ENCODE data around the gene FUT6.
"Not testable (repeated sequence)": the region's sequence is repeated elsewhere in the genome, so short reads cannot be mapped to it uniquely, and the experiment has no call there.

FUT6 gene, protein sequence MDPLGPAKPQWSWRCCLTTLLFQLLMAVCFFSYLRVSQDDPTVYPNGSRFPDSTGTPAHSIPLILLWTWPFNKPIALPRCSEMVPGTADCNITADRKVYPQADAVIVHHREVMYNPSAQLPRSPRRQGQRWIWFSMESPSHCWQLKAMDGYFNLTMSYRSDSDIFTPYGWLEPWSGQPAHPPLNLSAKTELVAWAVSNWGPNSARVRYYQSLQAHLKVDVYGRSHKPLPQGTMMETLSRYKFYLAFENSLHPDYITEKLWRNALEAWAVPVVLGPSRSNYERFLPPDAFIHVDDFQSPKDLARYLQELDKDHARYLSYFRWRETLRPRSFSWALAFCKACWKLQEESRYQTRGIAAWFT

DNA sequence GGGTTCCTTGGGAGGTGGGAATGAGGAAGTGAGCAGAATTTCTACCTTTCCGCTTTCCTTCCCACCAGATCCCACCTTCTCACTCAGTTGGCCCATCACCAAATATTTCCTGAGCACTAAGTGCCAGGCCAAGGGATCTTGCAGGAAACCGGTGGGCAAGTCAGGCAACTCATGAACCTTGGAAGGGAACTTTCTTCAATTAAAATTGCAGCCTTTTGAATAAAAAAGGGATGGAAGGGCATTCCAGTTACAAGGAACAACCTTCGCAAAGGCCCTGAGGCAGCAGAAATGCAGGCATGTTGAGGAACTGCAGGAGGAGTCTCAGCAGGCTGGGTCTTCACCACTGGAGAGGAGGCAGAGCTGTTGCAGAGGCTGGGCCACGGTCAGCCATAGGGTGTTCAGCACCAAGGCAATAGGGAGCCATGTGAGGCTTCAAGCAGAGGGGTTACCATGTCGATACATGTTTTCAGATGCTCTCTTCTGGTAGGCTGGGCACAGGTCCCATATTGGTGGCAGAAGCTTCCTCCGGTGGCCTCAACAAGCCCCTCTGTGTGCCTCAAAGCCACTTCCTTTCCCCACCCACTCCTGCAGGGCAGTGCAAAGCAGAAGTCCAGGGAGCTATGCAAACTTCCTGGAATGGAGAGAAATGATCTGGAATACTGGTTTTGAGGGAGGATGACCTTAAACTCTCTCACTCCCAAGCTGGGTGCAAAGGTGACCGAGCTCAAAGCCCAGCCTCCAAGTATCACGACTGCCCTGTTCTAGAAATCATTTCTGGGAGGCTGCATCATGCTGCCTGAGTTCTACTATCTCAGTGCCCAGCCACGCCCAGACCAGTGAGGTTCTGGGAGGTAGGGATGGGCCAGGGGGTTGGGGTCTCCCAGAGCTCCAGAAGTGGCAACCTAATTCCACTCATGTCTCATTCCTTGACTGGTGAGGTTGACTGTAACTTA, at the start of gene FUT6:
Gene FUT6, minus strand, starts transcription at position 638 of the 953 bp plus-strand sequence. CDS start 7,135 bp downstream, outside the sequence.
- DNase-seq (ENCODE audit: low spot score): no peak

DNA sequence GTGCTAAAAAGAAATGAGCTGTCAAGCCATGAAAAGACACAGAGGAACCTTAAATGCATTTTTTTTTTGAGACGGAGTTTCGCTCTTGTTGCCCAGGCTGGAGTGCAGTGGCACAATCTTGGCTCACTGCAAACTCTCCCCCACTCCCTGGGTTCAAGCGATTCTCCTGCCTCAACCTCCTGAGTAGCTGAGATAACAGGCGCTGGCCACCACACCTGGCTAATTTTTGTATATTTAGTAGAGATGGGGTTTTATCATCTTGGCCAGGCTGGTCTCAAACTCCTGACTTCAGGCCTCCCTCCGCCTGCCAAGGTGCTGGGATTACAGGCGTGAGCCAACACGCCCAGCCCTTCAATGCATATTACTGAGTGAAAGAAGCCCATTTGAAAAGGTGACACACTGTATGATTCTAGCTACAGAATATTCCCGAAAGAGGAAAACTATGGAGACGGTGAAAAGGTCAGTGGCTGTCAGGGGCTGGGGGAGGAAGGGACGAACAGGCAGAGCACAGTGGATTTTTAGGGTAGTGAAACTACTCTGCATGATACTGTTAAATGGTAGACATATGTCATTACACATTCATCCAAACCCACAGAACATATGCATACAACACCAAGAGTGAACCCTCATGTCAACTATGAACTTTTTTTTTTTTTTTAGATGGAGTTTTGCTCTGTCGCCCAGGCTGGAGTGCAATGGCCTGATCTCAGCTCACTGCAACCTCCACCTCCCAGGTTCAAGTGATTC, 44.7 kb upstream of the FUT6 start:
- DNase-seq (ENCODE audit: low spot score): not testable (repeated sequence)

- DNase-seq (ENCODE audit: low spot score): not testable (repeated sequence)
Observed at GRCh38 chr19:5883157-5883873, 43.8 kb upstream of the FUT6 start.

GRCh38 chr19:5882421-5882968, 43.0 kb upstream of the FUT6 start:
- DNase-seq (ENCODE audit: low spot score): no peak

DNA sequence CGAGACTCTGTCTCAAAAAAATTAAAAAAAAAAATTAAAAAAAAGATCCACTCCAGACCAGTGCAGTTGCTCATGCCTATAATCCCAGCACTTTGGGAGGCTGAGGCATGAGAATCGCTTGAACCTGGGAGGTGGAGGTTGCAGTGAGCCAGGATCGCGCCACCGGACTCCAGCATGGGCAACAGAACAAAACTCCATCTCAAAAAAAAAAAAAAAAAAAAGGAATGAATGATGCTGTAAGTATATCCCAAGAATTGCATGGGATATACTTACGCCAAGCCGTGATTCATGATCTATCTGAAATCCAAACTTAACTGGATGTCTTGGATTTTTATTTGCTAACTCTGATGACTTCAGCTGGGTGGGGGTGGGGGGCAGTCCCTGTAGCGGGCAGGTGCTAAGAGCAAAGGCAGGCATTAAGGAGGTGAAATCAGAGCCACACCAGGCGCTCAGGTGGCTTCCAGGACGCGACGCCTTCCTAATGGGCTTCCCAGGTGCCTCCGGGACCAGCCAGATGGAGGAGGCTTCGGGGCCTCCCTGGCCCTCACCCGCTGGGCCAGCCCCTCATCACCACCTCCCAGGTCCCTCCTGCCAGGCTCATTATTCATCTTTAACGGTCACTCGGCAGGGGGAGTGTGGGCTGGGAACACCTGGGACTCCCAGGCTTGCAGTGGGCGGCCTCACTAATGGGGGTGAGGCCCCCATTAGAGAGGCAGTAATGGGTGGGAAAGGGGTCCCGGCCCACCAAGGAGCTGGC, 42.2 kb upstream of the FUT6 start:
- DNase-seq (ENCODE audit: low spot score): no peak

DNA sequence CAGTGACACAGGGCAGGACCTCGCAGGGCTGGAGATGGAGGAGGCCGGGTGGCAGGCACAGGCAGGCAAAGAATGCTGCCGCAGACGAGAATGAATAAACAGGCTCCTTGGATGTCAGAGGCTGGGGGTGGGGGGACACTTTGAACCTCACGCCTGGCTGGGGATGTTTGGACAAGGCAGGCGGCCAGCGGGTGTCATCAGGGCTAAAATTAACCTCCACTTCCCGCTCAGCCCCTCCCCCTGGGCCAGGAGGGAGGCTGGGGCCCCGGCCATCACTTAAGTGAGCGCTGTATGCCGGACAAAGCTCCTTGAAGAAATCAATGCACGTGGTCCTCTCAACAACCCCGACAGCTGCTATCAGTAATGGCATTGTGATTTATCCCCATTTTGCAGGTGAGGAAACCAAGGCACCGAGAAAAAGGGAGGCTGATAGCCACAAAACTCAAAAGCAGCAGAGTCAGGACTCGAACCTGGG, 41.1 kb upstream of the FUT6 start:
- no peak for DNase-seq (ENCODE audit: low spot score)

GRCh38 chr19:5880196-5880595, 40.7 kb upstream of the FUT6 start:
- DNase-seq (ENCODE audit: low spot score): no peak

GRCh38 chr19:5877882-5878281, 38.4 kb upstream of the FUT6 start:
- no peak for DNase-seq (ENCODE audit: low spot score)

DNA sequence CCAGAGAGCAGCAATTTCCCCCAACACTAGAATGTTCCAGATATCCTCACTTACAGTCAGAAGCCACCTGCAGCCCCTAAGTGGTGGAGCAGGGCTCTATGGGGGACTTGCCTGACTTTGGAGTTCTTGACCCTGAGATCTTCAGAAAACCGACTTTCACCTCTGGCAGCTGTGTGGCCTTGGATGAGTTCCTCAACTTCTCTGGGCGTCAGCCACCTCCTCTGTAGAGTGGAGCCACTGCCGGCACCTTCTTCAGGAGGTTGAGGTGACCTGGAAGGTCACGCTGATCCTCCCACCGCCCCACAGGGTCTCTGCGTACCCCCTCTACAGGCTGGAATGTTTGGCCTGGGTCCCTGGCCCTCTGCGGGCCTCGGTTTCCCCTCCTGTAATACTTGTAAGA, 37.9 kb upstream of the FUT6 start:
- no peak for DNase-seq (ENCODE audit: low spot score)

DNA sequence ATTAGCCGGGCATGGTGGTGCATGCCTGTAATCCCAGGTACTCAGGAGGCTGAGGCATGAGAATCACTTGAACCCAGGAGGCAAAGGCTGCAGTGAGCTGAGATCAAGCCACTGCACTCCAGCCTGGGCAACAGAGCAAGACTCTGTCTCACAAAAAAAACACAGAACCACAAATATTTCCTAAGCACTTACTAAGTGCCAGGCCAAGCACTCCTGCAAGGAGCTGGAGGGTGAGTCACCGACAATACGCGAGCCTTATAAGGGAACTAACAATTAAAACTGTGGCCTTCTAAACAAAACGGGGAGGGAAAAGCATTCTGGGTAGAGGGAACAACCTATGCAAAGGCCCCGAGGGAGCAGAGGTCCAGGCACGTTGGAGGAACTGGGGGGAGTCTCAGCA, 35.0 kb upstream of the FUT6 start:
- not testable (repeated sequence) for DNase-seq (ENCODE audit: low spot score)

GRCh38 chr19:5873617-5874199, 34.2 kb upstream of the FUT6 start:
- DNase-seq (ENCODE audit: low spot score): no peak

GRCh38 chr19:5870986-5871394, 31.5 kb upstream of the FUT6 start:
- DNase-seq (ENCODE audit: low spot score): no peak

DNA sequence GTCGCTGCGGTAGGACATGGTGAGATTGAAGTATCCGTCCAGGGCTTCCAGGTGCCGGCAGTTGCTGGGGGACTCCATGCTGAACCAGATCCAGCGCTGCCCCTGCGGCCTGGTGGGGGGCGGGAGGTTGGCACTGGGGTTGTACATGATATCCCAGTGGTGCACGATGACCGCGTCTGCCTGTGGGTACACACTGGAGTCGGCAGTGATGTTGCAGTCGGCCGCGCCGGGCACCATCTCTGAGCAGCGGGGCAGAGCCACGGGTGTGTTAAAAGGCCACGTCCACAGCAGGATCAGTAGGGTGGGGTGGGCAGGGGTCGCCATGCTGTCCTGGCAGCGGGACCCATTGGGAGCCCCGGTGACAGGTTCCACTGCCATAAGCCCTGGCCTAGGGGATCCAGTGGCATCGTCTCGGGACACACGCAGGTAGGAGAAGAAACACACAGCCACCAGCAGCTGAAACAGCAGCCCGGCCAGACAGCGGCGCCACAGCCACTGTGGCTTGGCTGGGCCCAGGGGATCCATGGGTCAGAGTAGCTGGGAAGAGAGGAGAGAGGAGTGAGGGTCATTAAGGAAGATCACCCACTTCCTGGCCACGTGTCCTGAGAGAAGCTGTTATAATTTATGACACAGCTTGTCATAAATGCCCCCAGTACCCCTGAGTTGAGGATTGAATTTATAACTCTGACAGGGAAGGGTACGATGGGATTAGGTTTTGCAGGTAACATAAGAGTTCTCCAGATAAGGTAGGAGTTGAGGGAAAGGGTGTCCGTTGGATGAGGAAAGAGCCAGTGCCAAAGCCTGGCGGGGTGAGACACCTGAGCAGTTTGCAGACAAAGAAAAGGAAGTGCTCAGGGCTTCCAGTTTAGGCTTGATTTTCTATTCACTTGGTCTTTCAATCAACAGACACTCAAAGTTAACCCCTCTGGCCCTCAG, 28.0 kb upstream of the FUT6 start:
- no peak for DNase-seq (ENCODE audit: low spot score)

GRCh38 chr19:5865772-5866171, 26.3 kb upstream of the FUT6 start:
- no peak for DNase-seq (ENCODE audit: low spot score)

DNA sequence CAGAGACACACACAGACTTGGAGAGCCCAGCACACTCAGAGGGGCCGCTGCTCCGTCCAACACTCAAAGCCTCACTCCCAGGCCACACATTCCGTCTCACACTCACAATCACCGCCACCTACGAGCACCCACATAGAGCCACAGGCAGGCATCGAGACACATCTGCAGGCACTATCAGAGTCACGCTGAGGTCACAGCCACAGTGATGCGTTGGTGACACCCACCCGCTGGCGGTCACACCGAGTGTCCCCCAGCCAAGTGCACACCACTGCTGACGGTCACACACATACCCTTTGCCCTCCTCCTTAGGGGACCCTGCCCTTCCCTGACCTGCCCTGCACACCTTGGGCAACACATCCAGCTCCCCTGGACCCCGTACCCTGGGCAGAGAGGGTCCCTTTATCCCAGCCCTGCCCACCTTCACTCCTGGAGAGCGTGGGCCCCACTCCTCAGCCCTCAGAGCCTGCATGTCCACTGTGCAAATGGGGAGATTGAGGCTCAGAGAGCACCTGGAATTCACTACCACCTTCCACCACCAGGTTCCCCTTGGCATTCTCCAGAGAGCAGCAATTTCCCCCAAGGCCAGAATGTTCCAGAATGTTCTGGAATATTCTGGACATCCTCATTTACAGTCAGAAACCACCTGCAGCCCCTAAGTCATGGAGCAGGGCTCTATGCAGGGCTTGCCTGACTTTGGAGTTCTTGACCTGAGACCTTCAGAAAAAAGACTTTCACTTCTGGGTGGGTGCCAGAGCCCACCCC, 25.4 kb upstream of the FUT6 start:
- peak; percentile 27 for DNase-seq (ENCODE audit: low spot score)

GRCh38 chr19:5864013-5864720, 24.7 kb upstream of the FUT6 start:
- no peak for DNase-seq (ENCODE audit: low spot score)

DNA sequence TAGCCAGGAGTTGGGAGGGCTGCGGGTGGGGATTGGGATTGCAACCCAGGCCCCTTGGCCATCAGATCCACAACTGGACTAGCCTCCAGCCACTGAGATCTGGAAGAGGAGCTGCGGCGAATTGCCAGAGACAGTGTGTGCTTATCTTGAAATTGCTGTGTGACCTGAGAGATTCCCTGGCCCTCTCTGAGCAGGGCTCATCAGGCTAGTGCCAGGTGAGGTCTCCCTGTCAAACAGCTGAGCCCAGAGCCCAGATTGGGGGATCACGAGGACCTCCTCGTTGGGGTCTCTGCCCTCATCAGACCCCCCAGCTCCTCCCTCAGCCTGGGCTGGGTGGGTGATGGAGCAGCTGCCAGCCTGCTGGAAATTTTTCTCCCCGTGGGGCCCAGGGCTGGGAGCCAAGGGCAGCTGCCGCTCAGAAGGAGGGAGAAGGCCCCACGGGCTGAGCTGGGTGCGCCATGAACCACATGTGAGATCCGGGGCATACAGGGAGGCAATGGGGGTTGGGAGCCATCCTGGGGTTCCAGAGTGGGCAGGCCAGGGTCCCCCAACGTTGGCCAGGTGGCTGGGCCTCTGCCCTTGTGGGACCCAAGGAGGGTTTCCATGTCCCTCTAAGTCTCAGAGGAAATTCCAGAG, 23.6 kb upstream of the FUT6 start:
- no peak for DNase-seq (ENCODE audit: low spot score)

Data from germinal center (tissue), 1 donor.